GM20431 (cell line): ENCODE results near the gene EFNA2.

Experiments
- in situ Hi-C: fragments of 300-500 bp; cut with MseI, MboI; formaldehyde crosslinking; loops from one replicate; pipeline ENCODE4 v1.15.0; 2020; ENCODE audit warnings: low sequenced_read_pairs; ENCODE audit not compliant: unreplicated experiment

The EFNA2 gene

GRCh38 chr19:1248786-1249297 is 36.8 kb upstream of the EFNA2 start:
- in situ Hi-C loops, result no loop called here

GRCh38 chr19:1249298-1249989 is 36.2 kb upstream of the EFNA2 start:
- in situ Hi-C loops, result no loop called here

- in situ Hi-C loops, result no loop called here
Observed at GRCh38 chr19:1249990-1250436, 35.7 kb upstream of the EFNA2 start.

DNA sequence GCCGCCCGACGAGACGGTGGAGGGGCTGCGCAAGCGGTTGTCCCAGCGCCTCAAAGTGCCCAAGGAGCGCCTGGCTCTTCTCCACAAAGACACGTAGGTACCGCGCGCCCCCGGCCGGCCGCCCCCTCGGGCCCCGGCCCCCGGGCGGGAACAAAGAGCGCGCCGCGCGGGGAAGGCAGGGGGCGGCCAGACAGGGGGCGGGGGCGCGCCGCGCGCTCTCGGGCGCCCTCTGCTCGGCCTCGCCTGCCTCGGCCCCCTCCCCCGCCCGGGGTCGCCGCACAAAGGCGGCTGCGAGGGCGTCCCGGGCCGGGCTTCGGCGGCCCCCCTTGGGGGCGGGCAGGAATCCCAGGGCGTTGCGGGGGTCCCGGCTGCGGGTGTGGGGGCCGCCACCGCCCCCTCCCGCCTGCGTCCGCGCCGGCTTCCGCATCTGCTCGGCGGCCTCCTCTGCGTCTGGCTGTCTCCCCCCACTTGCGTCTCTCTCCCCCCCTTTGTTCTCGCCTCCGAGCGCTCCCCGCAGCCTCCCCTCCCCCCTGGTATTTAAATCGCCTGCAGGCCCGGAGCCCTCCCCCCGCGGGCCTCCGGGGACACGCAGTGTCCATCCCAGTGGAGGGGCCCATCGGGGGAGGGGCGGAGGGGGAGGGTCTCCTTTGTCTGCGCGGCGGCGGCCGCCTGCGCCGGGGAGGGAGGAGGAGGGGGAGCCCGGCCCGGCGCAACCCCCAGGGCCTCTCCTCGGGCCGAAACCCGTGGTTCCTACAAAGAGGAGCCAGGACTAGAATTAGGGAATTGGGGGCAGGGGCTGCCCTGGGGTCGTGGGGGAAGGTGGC is 35.0 kb upstream of the EFNA2 start:
- in situ Hi-C loops, result no loop called here

GRCh38 chr19:1251330-1252220 is 34.1 kb upstream of the EFNA2 start:
- in situ Hi-C loops, result no loop called here

DNA sequence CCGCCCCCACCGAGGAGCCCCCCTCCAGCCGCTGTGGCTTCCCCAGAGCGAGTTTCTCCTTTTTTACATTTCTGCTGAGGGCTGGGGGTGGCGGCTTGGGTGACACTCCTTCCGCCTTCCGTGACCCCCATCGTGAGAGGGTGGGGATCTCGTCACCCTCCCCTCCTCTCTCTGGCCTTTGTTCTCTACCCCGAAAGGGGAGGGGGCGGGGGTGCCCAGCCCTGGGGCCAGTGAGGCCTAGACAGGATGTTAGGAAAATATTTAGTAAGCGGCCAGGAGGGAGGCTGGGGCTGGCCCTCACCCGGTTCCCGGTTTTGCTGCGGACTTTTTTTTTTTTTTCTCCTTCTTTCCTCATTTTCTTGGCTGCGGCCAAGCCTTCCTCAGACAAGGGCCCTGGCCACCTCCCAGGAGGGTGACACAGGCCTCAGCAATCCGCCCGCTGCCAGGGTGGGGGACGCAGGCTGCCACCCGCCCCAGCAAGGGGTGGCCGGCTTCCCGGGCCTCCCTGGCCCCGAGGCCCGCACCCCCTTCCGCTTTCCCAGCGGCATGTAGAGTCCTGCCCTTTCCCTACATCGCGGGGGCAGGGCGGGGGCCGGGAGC is 33.4 kb upstream of the EFNA2 start:
- in situ Hi-C loops, result no loop called here

GRCh38 chr19:1252821-1253513 is 32.7 kb upstream of the EFNA2 start:
- in situ Hi-C loops, result no loop called here

GRCh38 chr19:1253514-1254080 is 32.1 kb upstream of the EFNA2 start:
- in situ Hi-C loops, result no loop called here

- in situ Hi-C loops, result no loop called here
Observed at GRCh38 chr19:1254081-1254527, 31.6 kb upstream of the EFNA2 start.

- in situ Hi-C loops, result no loop called here
Observed at GRCh38 chr19:1254530-1255185, 31.0 kb upstream of the EFNA2 start.

DNA sequence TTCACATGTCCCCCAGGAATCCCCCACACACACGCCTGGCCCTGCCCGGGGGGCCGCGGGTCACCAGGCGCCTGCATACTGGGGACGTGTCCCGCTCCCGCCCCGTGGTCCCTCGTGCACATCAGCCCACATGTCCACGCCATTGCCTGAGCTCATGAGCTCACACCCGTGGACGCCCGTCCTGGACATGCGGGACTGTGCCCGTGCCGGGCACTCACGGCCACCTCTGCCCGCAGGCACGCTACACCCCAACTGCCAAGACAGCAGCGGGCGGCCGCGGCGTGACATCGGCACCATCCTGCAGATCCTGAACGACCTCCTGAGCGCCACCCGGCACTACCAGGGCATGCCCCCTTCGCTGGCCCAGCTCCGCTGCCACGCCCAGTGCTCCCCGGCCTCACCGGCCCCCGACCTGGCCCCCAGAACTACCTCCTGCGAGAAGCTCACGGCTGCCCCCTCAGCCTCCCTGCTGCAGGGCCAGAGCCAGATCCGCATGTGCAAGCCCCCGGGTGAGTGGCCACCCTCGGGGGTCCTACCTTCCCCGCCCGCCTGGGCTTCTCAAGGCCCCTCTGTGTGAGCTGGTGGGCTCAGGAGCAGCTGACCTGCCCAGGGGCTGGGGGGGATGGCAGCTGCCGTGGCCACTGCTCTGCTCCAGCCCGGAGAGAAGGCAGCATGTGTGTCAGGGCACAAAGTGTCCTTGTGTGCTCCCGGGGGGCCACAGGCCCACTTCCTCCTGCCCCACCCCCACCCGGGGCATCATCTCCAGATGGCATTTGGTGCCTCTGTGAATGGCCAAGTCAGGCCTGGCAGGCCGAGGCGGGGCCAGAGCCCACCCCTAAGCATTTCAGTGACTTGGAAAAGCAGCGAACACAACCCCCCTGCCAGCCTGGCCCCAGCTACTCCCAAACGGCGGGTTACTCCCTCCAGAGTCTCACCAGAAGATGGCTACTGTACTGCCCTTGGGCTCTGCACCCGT is 30.2 kb upstream of the EFNA2 start:
- in situ Hi-C loops, result no loop called here

- in situ Hi-C loops, result no loop called here
Observed at GRCh38 chr19:1256646-1257474, 28.8 kb upstream of the EFNA2 start.

GRCh38 chr19:1257475-1258162 is 28.1 kb upstream of the EFNA2 start:
- in situ Hi-C loops, result no loop called here

- in situ Hi-C loops, result no loop called here
Observed at GRCh38 chr19:1258163-1258492, 27.5 kb upstream of the EFNA2 start.

- in situ Hi-C loops, result no loop called here
Observed at GRCh38 chr19:1258707-1259205, 26.9 kb upstream of the EFNA2 start.
